ENCODE data around the gene MYO1F. TPM values are rescaled to one million over a fixed set of nuclear protein-coding genes. Genes with fewer than 3 reads are reported as not detected.

MYO1F gene
- polyA plus RNA-seq, 1 experiment, result 0.29 TPM

DNA sequence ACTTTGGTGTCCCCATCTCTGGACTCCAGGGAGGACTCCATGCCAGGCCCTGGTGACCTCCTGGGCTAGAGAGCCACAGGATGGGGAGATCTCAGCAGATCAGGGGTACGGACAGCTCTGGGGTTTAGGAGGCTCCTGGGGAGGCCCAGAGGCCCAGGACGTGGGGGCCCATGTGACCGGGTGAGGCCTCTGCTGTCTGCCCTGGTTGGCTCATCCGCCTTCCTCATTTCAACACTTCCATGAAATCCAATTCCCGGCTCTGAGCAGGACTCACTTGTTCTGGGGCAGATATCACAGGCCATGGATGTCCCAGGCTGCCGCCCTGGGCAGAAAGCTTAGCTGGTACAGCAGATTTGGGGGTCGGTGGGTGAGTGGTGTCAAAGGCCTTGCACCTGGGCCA, 73.7 kb downstream of the MYO1F start:
- no peak for DNase-seq (ENCODE audit: low read depth)
- TF ChIP-seq, protein P1, sequence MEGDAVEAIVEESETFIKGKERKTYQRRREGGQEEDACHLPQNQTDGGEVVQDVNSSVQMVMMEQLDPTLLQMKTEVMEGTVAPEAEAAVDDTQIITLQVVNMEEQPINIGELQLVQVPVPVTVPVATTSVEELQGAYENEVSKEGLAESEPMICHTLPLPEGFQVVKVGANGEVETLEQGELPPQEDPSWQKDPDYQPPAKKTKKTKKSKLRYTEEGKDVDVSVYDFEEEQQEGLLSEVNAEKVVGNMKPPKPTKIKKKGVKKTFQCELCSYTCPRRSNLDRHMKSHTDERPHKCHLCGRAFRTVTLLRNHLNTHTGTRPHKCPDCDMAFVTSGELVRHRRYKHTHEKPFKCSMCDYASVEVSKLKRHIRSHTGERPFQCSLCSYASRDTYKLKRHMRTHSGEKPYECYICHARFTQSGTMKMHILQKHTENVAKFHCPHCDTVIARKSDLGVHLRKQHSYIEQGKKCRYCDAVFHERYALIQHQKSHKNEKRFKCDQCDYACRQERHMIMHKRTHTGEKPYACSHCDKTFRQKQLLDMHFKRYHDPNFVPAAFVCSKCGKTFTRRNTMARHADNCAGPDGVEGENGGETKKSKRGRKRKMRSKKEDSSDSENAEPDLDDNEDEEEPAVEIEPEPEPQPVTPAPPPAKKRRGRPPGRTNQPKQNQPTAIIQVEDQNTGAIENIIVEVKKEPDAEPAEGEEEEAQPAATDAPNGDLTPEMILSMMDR (IDR thresholded peaks at IDR 0.05; ENCODE audit: insufficient read depth, low read depth, low read length), result no peak
- ChIA-PET POLR2A (no interaction called here), CTCF (interaction anchor here (0.6 to 1.3 kb wide), 2 partner anchors 90 to 150 kb away, joined by 3 to 4 read pairs; partner anchors contain the start of gene MARCHF2)
- H3K36me3 ChIP-seq (ENCODE audit: control insufficient read depth, insufficient read depth, low read length), result no peaks in the 10 kb centered on the region
- no peaks in the 10 kb centered on the region for H3K27me3 ChIP-seq (ENCODE audit: control insufficient read depth, insufficient read depth, low read length)
- no peak overlapping the region for H3K4me3 ChIP-seq (ENCODE audit: low read depth, low read length)

DNA sequence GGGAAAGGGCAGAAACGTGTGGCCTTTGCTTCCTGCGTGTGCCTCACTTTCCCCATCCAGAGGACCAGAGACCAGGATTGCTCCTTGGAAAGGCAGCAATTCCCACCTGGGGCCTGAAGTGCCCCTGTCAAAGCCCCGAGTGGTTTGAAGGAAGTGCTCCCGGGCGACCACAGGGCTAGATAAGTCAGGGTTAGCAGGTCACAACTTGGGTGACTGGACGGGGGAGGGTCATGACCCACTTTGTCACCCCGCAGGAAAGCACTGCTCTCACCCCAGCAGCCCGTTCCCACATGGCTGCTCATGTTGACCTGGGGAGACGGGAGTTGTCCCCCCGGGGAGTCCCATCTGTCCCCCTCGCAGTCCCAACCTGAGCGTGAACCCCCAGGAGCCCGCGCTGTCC, 75.3 kb downstream of the MYO1F start:
- POLR2A ChIA-PET, result no interaction called here
- TF ChIP-seq, protein P1 (IDR thresholded peaks at IDR 0.05; ENCODE audit: insufficient read depth, low read depth, low read length), result no peak
- CTCF ChIA-PET, result no interaction called here
- H3K27me3 ChIP-seq (ENCODE audit: control insufficient read depth, insufficient read depth, low read length), result no peaks in the 10 kb centered on the region
- DNase-seq (ENCODE audit: low read depth), result no peak
- H3K36me3 ChIP-seq (ENCODE audit: control insufficient read depth, insufficient read depth, low read length), result no peaks in the 10 kb centered on the region
- no peak overlapping the region for H3K4me3 ChIP-seq (ENCODE audit: low read depth, low read length)

DNA sequence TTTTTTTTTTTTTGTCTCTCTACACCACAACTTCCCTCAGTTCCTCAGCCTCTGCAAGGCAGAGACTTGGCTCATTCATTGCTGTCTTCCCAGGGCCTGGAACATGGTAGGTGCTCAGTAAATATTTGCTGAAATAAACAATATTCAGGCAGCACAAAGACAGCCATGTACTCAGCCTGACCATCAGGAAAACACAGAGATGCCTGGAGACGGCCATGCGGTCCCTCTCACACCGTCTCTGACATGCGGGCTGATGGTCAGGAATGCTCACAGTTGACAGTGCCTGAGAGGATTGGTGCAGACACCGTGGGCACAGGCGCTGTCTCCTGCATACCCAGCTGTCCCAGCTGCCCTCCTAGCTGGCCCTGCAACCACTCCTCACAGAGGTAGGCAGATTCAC, 75.7 kb downstream of the MYO1F start:
- no peak for DNase-seq (ENCODE audit: low read depth)
- no peaks in the 10 kb centered on the region for H3K27me3 ChIP-seq (ENCODE audit: control insufficient read depth, insufficient read depth, low read length)
- H3K4me3 ChIP-seq (ENCODE audit: low read depth, low read length), result no peak overlapping the region
- no peaks in the 10 kb centered on the region for H3K36me3 ChIP-seq (ENCODE audit: control insufficient read depth, insufficient read depth, low read length)
- TF ChIP-seq, protein P1 (IDR thresholded peaks at IDR 0.05; ENCODE audit: insufficient read depth, low read depth, low read length), result no peak
- ChIA-PET POLR2A (no interaction called here), CTCF (no interaction called here)

DNA sequence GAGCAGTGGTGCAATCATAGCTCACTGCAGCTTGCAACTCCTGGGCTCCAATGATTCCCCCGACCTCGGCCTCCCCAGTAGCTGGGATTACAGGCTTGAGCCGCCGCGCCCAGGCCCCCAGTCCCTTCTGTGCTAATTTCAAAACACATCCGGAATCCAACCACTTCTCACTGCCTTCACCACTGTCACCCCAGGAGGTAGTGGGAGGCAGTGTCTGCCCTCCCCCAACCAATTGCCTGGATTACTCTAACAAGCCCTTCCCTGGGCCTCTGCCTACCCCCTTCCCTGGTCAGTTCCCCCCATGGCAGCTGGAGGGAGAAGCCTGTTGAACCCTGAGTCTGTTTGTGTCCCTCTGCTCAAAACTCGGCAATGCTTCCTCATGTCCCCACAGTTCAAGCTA, 77.1 kb downstream of the MYO1F start:
- H3K36me3 ChIP-seq (ENCODE audit: control insufficient read depth, insufficient read depth, low read length), result no peaks in the 10 kb centered on the region
- CTCF ChIA-PET, result no interaction called here
- POLR2A ChIA-PET, result no interaction called here
- H3K27me3 ChIP-seq (ENCODE audit: control insufficient read depth, insufficient read depth, low read length), result no peaks in the 10 kb centered on the region
- TF ChIP-seq, protein P1 (IDR thresholded peaks at IDR 0.05; ENCODE audit: insufficient read depth, low read depth, low read length), result no peak
- H3K4me3 ChIP-seq (ENCODE audit: low read depth, low read length), result no peak overlapping the region
- DNase-seq (ENCODE audit: low read depth), result no peak

DNA sequence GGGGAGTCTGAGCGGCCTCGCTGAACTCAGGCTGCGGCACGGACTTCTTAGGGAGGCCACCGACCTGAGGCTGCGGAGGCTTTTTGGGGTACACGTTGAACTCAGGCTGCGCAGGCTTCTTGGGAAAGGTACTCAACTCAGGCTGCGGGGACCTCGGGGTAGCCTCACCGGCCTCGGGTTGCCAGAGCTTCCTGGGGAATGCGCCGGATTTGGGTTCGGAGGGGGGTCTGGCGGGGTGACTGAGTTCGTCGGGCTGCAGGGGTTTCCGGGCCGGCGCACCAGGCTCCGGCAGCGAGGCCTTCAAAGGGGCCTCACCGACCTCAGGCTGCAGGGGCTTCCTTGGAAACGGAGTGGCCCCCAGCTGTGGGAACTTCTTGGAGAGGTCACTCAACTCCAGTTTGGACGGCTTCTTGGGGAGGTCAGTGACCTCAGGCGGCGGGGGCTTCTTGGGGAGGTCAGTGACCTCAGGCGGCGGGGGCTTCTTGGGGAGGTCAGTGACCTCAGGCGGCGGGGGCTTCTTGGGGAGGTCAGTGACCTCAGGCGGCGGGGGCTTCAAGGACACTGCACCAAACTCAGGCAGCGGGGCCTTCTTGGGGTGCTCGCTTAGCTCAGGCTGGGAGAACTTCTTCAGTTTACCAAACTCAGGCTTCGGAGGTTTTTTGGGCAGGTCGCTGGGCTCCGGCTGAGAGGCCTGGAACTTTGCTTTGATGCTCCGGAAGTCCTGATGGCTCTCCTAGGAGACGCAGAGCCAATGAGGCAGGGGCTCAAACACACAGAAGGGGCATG, 78.0 kb downstream of the MYO1F start:
- no peak for DNase-seq (ENCODE audit: low read depth)
- POLR2A ChIA-PET, result no interaction called here
- CTCF ChIA-PET, result no interaction called here
- Histone ChIP-seq H3K4me3 (ENCODE audit: low read depth, low read length) (no peak overlapping the region), H3K36me3 (ENCODE audit: control insufficient read depth, insufficient read depth, low read length) (no peaks in the 10 kb centered on the region), H3K27me3 (ENCODE audit: control insufficient read depth, insufficient read depth, low read length) (no peaks in the 10 kb centered on the region)
- TF ChIP-seq, protein P1 (IDR thresholded peaks at IDR 0.05; ENCODE audit: insufficient read depth, low read depth, low read length), result no peak

Data from BJ (cell line).